ENCODE results near the gene CACNA1D.

DNA sequence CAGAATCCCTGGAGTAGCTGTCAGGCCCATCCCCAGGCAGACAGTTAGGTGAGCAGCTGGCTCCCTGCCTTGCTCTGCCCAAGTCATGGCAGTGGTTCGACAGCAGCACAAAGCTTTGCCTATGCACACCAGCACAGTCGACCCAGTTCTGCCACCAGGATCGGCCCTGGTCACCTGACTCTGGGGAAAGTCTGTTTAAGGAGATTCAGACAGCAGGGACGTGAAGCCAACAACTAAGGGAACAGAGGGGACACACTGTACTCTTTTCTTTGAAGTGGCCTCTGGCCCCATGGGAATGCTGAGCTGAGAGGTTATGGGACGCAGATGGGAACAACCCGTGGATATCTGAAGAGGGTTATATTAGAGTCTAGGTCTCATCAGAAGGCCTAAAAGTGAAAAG, 217.0 kb downstream of the CACNA1D start:
- TF ChIP-seq CTCF (conservative IDR thresholded peaks at IDR 0.05; ENCODE audit: low read depth, low read length), result no peak
- no peak for TF ChIP-seq EZH2 (IDR thresholded peaks at IDR 0.05; ENCODE audit: borderline replicate concordance, low read depth, low read length, poor library complexity, severe bottlenecking)

Data from A673 (cell line).